ENCODE measurements around the gene MAFF.

DNA sequence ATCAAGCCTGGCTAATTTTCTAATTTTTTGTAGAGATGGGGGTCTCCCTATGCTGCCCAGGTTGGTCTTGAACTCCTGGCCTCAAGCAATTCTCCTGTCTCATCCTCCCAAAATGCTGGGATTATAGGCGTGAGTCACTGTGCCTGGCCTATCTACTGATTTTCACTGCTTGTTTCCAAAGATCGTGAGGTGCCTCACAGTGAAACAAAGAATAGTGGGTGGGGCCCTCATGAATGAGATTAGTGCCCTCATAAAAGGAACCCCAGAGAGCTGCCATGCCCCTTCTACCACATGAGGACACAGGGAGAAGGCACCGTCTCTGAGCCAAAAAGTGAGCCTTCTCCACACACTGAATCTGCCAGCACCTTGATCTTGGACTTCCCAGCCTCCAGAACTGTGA is 47.5 kb downstream of the MAFF start:
- no peak for TF ChIP-seq CTCF (IDR thresholded peaks at IDR 0.05)
- no peak for TF ChIP-seq POLR2A (IDR thresholded peaks at IDR 0.05)
- TF ChIP-seq EP300 (IDR thresholded peaks at IDR 0.05): no peak
